Heart right ventricle (tissue), 16 donors: Measurements from ENCODE around the gene STAT5B. TPM values are rescaled to one million over a fixed set of nuclear protein-coding genes. Genes with fewer than 3 reads are reported as not detected.

ENCODE experiments used
- ATAC-seq, 8 donors: fragments of 200-7000 bp; cut with Tn5 transposase; one replicate each; pipeline ENCODE4 v1.9.1; 2020; ENCODE audit warnings: mild to moderate bottlenecking in 8 of 8, moderate library complexity in 8 of 8, moderate number of reproducible peaks in 1 of 8
- DNase-seq, 2 donors: peaks; one replicate each; pipeline ENCODE4 v3.0.0-alpha.2; 2020
- H3K27ac ChIP-seq, 10 donors: fragments of 200-600 bp; sonication (generic) in 2 of 10; one replicate each; pipeline versions ENCODE4 v1.5.0 to v1.8.0; 2020 to 2022; ENCODE audit warnings: mild to moderate bottlenecking in 3 of 10
- H3K27me3 ChIP-seq, 7 donors: fragments of 200-600 bp; one replicate each; pipeline ENCODE4 v1.8.0; 2021 to 2022; ENCODE audit warnings: mild to moderate bottlenecking in 2 of 7
- H3K36me3 ChIP-seq, 9 donors: fragments of 200-600 bp; sonication (generic) in 1 of 9; one replicate each; pipeline versions ENCODE4 v1.5.0 to v1.8.0; 2020 to 2022; ENCODE audit warnings: mild to moderate bottlenecking in 2 of 9
- H3K4me1 ChIP-seq, 9 donors: fragments of 200-600 bp; sonication (generic) in 1 of 9; one replicate each; pipeline versions ENCODE4 v1.5.0 to v1.8.0; 2020 to 2022; ENCODE audit warnings: mild to moderate bottlenecking in 4 of 9
- H3K4me3 ChIP-seq, 10 donors: fragments of 200-600 bp; sonication (generic) in 2 of 10; one replicate each; pipeline versions ENCODE4 v1.5.0 to v1.8.0; 2020 to 2022; ENCODE audit warnings: mild to moderate bottlenecking in 7 of 10, moderate library complexity in 2 of 10
- H3K9me3 ChIP-seq, 11 donors: fragments of 200-600 bp in 10 of 11; sonication (generic) in 2 of 11; one replicate each; pipeline versions ENCODE4 v1.5.0 to v1.8.0; 2013 to 2022; ENCODE audit warnings: mild to moderate bottlenecking in 2 of 11, control low read depth in 1 of 11, moderate library complexity in 1 of 11
- WGBS, 2 donors: extraction: QIAGEN DNeasy Blood & Tissue Kit; methylation state at CpG; one replicate each; pipeline ENCODE4 v1.1.7; 2013; ENCODE audit warnings: inconsistent platforms in 1 of 2; 5-methylcytosine and 5-hydroxymethylcytosine counted together
- intact Hi-C, 10 donors: fragments of 100-400 bp; cut with DNase I; formaldehyde crosslinking; loops; one replicate each; pipeline versions ENCODE4 v1.11.1 to v1.14.2; 2022
- polyA plus RNA-seq, 2 donors: library from polyadenylated mRNA; stranded (reverse); fragments of 200-250 nt; gene quantifications; one replicate each; pipeline ENCODE4 v1.2.3, GENCODE V29; 2013
- total RNA-seq, 10 donors: library from RNA; stranded (reverse); fragmentation: NEBNext Ultra II Directional in 3 of 10; extraction: Animal tissue kit (Norgen Biotek cat#: 25700) in 3 of 10; gene quantifications; one replicate each; pipeline versions ENCODE4 v1.2.1 to v1.2.4, GENCODE V29; 2021 to 2023
- TF ChIP-seq, protein P1 (sequence below), 9 donors: fragments of 200-600 bp; sonication (generic) in 2 of 9; IDR thresholded peaks; one replicate each; pipeline versions ENCODE4 v1.5.0 to v1.8.0; 2021 to 2022; ENCODE audit warnings: antibody characterized with exemption in 9 of 9, mild to moderate bottlenecking in 5 of 9, moderate library complexity in 1 of 9
- donor health status: Arrhythmogenic right ventricular cardiomyopathy.
- donor health status: ischemic (EF 13 %, LVEDD 7.1; RV severe dilation, severe dysfunction).
- donor health status: healthy with polysubstance abuse.
- donor health status: DM: no; HTN: yes; CAD: no.
- donor health status: DM: no; HTN: no; CAD: no.
- donor health status: ischemic (EF 25% LVEDD 6.9; RV normal size, moderate dysfunction).
- donor health status: ischemic (EF 25% LVEDD 5.7; RV mildly dilated, moderate dysfunction).
- donor health status: healthy.
- donor health status: DM: yes; HTN: yes; CAD: no.
- donor health status: Ischemic cardiomyopathy.
- donor health status: ischemic (EF 35%, LVEDD 5.7; RV mildly dilated, moderate dysfunction).
- donor health status: nonischemic (EF 11% LVEDD 7.7; RV severe dilation, severe dysfunction).
- donor health status: DM: yes; HTN: yes; CAD: no.
- donor health status: PGD.
- donor health status: ischemic (EF 29% LVEDD 5.4; RV normal size, mild dysfunction).
- donor health status: nonischemic (EF 23%, LVEDD 6.1; RV moderate dilation, normal function).

The STAT5B gene
- total and polyA plus RNA-seq, 12 donors, result 14.4 to 34.7 (median 30.1) TPM

DNA sequence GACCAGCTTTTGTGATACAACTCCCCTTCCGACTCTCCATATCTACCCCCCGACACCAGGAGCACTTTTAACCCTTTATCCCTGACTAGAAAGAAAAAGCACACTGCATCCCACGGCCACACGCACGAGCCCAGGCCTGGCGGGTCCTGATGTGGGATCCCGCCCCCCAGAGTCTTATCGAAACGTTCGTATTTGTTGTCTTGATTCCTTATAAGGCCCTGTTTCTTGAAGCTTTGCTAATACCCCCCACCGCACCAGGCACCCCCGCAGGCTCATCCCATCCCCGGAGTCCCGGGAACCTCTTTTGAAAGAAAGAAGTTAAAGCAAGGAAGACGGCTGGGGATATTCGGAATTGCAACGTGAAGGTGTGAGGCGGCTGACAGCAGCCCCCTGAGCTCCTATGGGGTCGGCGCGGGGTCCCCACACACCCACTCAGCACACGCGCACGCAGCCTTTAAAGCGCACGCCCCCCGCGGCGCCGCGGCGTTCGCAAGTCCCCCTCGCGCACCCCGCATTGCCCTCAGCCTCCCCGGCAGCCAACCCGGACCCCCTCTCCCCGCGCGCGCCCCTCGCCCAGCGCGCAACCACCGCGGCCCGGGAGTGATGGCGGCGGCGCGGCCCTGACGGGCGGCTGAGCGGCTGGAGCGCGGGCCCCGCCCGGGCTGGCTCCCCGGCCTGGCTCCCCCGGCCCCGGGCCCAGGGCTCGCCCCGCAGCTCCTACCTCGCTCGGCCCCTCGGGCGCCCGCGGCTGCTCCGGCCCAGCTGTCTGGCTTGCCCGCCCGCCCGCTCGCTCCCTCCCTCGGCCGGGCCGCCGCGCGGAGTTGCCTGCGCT is 448 bp downstream of the STAT5B start:
- no peaks in the 10 kb centered on the region for H3K9me3 ChIP-seq
- no peaks in the 10 kb centered on the region for H3K36me3 ChIP-seq
- WGBS, 2 donors, result 0 to 1% methylated on average over 50 to 82 of the region's 82 CpGs
- peak in 7 of 8 donors; percentile 5 to 71 (median 22) for ATAC-seq
- no peak for DNase-seq
- peak overlapping the region; percentile 66 to 98 (median 94) for H3K27ac ChIP-seq
- H3K27me3 ChIP-seq, result no peaks in the 10 kb centered on the region
- H3K4me3 ChIP-seq, result peak overlapping the region; percentile 65 to 99 (median 92)
- TF ChIP-seq, protein P1, sequence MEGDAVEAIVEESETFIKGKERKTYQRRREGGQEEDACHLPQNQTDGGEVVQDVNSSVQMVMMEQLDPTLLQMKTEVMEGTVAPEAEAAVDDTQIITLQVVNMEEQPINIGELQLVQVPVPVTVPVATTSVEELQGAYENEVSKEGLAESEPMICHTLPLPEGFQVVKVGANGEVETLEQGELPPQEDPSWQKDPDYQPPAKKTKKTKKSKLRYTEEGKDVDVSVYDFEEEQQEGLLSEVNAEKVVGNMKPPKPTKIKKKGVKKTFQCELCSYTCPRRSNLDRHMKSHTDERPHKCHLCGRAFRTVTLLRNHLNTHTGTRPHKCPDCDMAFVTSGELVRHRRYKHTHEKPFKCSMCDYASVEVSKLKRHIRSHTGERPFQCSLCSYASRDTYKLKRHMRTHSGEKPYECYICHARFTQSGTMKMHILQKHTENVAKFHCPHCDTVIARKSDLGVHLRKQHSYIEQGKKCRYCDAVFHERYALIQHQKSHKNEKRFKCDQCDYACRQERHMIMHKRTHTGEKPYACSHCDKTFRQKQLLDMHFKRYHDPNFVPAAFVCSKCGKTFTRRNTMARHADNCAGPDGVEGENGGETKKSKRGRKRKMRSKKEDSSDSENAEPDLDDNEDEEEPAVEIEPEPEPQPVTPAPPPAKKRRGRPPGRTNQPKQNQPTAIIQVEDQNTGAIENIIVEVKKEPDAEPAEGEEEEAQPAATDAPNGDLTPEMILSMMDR (IDR thresholded peaks at IDR 0.05), result peak in 1 of 9 donors; percentile 2
- intact Hi-C loops, result loop anchor here in 1 of 10 donors (10.0 kb wide), 1 partner anchor 51 kb away; no protein-coding TSS in a partner anchor
- H3K4me1 ChIP-seq, result peaks cover 4 to 57% (median 35%) of the 10 kb centered on the region in 9 donors

DNA sequence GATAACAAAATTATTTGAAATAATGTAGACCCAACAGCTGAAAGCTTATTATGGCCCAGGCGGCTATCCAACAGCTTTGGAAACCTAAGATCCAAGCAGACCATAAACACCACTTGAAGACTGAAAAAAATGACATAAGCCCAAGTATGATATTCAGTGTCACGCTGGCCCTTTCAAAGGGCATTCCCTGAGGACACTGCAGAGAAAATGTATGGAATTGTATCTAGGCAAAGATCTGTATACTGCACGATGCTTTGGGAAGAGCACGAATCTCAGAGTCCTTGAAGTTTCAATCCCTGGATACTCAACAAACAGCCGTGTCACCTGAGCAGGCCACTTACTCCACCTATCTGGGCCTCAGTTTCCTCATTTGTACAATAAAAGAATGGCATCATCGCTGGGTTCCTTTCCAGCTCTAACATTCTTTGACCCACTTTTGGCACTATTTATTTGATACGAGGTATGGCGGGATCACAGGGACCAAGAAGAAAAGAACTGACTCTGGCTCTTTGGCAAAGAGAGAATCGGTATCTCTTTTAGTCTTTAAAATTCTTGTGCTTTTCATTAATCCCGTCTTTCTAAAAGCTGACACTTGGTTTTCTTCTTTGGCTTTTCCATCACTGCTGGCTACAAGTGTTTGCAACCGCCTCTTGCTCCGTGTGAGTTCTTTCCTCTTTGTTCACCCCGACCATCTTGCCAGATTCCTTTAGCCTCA is 1.2 kb downstream of the STAT5B start:
- H3K4me3 ChIP-seq, result peak overlapping the region; percentile 65 to 99 (median 92)
- peak in 5 of 8 donors; percentile 4 to 11 (median 8) for ATAC-seq
- peaks cover 6 to 63% (median 35%) of the 10 kb centered on the region in 9 donors for H3K4me1 ChIP-seq
- TF ChIP-seq, protein P1 (IDR thresholded peaks at IDR 0.05), result no peak
- no peaks in the 10 kb centered on the region for H3K9me3 ChIP-seq
- no peaks in the 10 kb centered on the region for H3K27me3 ChIP-seq
- intact Hi-C loops, result loop anchor here in 1 of 10 donors (10.0 kb wide), 1 partner anchor 50 kb away; no protein-coding TSS in a partner anchor
- DNase-seq, result no peak
- peak overlapping the region in 9 of 10 donors; percentile 78 to 98 (median 94) for H3K27ac ChIP-seq
- H3K36me3 ChIP-seq, result no peaks in the 10 kb centered on the region
- 21 to 24% methylated on average over 13 of the region's 13 CpGs for WGBS, 2 donors

DNA sequence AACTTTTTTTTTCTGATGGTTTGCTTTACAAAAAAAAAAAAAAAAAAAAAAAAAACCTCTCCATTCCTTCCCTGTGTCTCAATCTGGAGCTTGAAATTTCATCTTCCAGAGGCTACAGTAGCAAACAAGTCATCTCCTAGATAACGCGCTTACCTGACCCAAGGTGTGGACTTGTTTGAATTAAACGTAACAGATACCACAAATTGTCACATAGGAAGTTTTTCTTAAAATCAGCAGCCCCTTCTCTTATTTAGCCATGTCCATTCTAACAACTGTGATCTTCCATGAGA is 2.0 kb downstream of the STAT5B start:
- H3K4me3 ChIP-seq, result peak overlapping the region in 1 of 10 donors; percentile 91
- DNase-seq (no peak), ATAC-seq (no peak)
- H3K27me3 ChIP-seq, result no peaks in the 10 kb centered on the region
- H3K27ac ChIP-seq, result peak overlapping the region in 1 of 10 donors; percentile 98
- no peaks in the 10 kb centered on the region for H3K36me3 ChIP-seq
- H3K9me3 ChIP-seq, result no peaks in the 10 kb centered on the region
- intact Hi-C loops, result loop anchor here in 1 of 10 donors (10.0 kb wide), 1 partner anchor 49 kb away; no protein-coding TSS in a partner anchor
- peaks cover 6 to 69% (median 35%) of the 10 kb centered on the region in 9 donors for H3K4me1 ChIP-seq
- TF ChIP-seq, protein P1 (IDR thresholded peaks at IDR 0.05), result no peak
- 93 to 97% methylated on average over 3 of the region's 3 CpGs for WGBS, 2 donors
